ENCODE measurements around the gene BICC1. TPM values are rescaled to one million over a fixed set of nuclear protein-coding genes. Genes with fewer than 3 reads are reported as not detected.
A peak's percentile ranks its signal among the peaks of the same experiment; 100 is the strongest.

Gene BICC1
- total RNA-seq, 1 experiment from 2014 or later: 0.57 TPM

DNA sequence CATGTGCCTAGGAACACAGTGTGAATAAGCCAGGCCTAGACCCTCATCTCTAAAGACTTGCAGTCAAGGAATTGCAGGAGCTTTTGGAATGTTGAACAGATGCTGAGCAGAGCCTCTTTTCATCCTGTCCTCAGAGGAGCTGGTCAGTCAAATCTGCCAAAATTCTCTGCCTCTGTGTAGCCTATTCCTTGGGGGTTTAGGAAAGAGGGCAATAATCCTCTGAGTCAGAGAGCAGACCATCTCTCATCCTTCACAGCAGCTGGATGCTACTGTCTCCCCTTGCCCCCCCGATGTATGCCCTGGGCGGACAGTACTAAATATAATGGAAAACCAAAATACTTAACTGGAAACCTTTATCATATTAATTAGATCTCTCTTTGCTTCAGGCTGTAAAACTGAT, 52.6 kb downstream of the BICC1 start:
- Histone ChIP-seq H2BK15ac (ENCODE audit: low read depth, low read length) (no peak overlapping the region), H3K9ac (ENCODE audit: extremely low read depth, insufficient read length, low read length) (no peak overlapping the region), H3K23me2 (ENCODE audit: insufficient read length, low read depth, low read length, poor library complexity, severe bottlenecking) (no peaks in the 10 kb centered on the region), H4K20me1 (ENCODE audit: control insufficient read depth, insufficient read depth, insufficient read length) (no peaks in the 10 kb centered on the region), H3K18ac (ENCODE audit: insufficient read length, low read depth, low read length) (no peak overlapping the region), H3K4me1 (ENCODE audit: insufficient read depth, low read length) (no peaks in the 10 kb centered on the region), H3K79me2 (ENCODE audit: insufficient read depth, low read length) (no peaks in the 10 kb centered on the region), H3K27ac (ENCODE audit: insufficient read length, low read depth, low read length) (no peak overlapping the region), H2BK12ac (ENCODE audit: insufficient read length, low read depth, low read length) (no peak overlapping the region), H4K5ac (ENCODE audit: insufficient read length, low read depth, low read length) (no peak overlapping the region), H3K79me1 (ENCODE audit: insufficient read depth, low read depth, low read length, poor library complexity, severe bottlenecking) (no peaks in the 10 kb centered on the region), H3K23ac (ENCODE audit: insufficient read length, low read depth, low read length) (no peak overlapping the region), H4K8ac (replicated peaks; ENCODE audit: insufficient read length, low read depth, low read length) (no peak overlapping the region), H4K91ac (ENCODE audit: insufficient read length, low read depth, low read length) (no peak overlapping the region), H3K4ac (ENCODE audit: low read depth, low read length) (no peak overlapping the region), H2BK5ac (ENCODE audit: insufficient read length, low read length) (no peak overlapping the region), H3K4me2 (ENCODE audit: insufficient read depth, insufficient read length, low read length) (no peak overlapping the region), H2BK20ac (ENCODE audit: low read depth, low read length, poor library complexity, severe bottlenecking) (peak overlapping the region; percentile 45), H2AK5ac (ENCODE audit: insufficient read length, low read length) (no peak overlapping the region), H2AFZ (ENCODE audit: low read length) (no peak overlapping the region), H2BK120ac (ENCODE audit: low read depth, low read length, poor library complexity, severe bottlenecking) (no peak overlapping the region), H3T11ph (ENCODE audit: low read length) (no peak overlapping the region), H3K9me3 (ENCODE audit: control insufficient read depth, low read depth, low read length) (no peaks in the 10 kb centered on the region), H3K27me3 (ENCODE audit: insufficient read depth, low read length) (no peaks in the 10 kb centered on the region; the same call in 1 of the 2 replicates), H3K56ac (ENCODE audit: insufficient read length, low read depth, low read length) (no peak overlapping the region), H3K14ac (ENCODE audit: insufficient read depth, low read length) (no peak overlapping the region)
- no peak for TF ChIP-seq CTCF (conservative IDR thresholded peaks at IDR 0.05)
- Mint-ChIP-seq H3K4me3 (no peak overlapping the region), H3K36me3 (ENCODE audit: insufficient read depth in 1 of 3, low read depth in 3 of 3) (peaks cover 0 to 10% (median 0%) of the 10 kb centered on the region in 3 experiments; a peak in 2 of 7 replicates), H3K4me1 (peaks cover 0 to 3% of the 10 kb centered on the region in 2 experiments; a peak in 1 of 4 replicates), H3K27me3 (ENCODE audit: low read depth) (no peaks in the 10 kb centered on the region), H3K9me3 (peaks cover 12 to 14% of the 10 kb centered on the region in 2 experiments), H3K27ac (no peak overlapping the region)
- WGBS (ENCODE audit: extremely low coverage, insufficient read length, low lambda C conversion rate): no CpG with 5 or more reads among the region's 2 CpGs
- DNase-seq: no peak

Measured in H9 (cell line).